GM12873 (cell line): Measurements from ENCODE around the gene CUL2.

Experiments
- CTCF ChIP-seq: IDR thresholded peaks from 2 replicates; pipeline ENCODE4 v1.5.1; 2012; ENCODE audit warnings: low read depth, mild to moderate bottlenecking, moderate library complexity, low read length, control low read depth; ENCODE audit not compliant: insufficient read depth; ENCODE audit errors: missing control alignments

CUL2 gene

DNA sequence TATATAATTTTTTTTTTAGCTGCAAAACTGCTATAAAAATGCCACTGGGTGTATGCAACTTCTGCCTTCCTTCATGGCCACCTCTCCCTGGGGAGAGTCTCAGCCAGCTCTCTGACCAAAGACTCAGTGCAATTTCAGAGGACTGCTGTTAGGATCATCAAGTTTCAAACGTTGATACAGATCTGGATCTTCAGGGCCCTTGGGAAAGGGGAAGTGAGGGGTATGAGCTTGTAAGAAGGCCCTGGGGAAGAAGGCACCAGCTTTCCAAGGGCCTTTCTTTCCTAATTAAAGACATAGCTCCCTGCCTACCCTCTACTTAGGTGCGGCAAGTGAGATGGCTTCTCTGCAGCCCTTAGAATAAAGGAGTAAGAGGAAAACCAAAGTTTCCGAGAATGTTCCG, 130.4 kb downstream of the CUL2 start:
- TF ChIP-seq CTCF = no peak

- no peak for TF ChIP-seq CTCF
These were observed 130.8 kb downstream of the CUL2 start for GRCh38 chr10:34959321-34959720.
